HepG2 (cell line): ENCODE measurements around the gene TLE1. TPM values are rescaled to one million over a fixed set of nuclear protein-coding genes. Genes with fewer than 3 reads are reported as not detected.

Experiments
- ATAC-seq: fragments of 200-7000 bp; cut with Tn5 transposase; 3 replicates; pipeline ENCODE4 v1.9.1; 2020; ENCODE audit warnings: mild to moderate bottlenecking, moderate library complexity
- BruUV-seq: library from RNA; stranded (reverse); fragments of 400-500 nt; replicated peaks from 2 replicates; lab custom pipeline; 2021; lab: Mats Ljungman, UMichigan
- CTCF ChIA-PET: fragments of 300-600 bp; formaldehyde crosslinking; extraction: SDS; loops from one replicate; lab custom pipeline; 2021; ENCODE audit warnings: low total read pairs, inconsistent platforms, low intra/inter-chr PET ratio; lab: Yijun Ruan, JAX
- POLR2A ChIA-PET: fragments of 350-600 bp; sonication (Branson Sonifier 250); formaldehyde crosslinking; loops from one replicate; lab custom pipeline; 2020; ENCODE audit warnings: antibody characterized with exemption, inconsistent platforms; lab: Yijun Ruan, JAX
- DNase-seq: peaks from one replicate; pipeline ENCODE4 v3.0.0-alpha.2; 2015; ENCODE audit warnings: low spot score
- FAIRE-seq: peaks from 3 replicates; lab custom pipeline; 2011; peaks lifted over from hg19 to GRCh38; lab: Jason Lieb, UNC
- H2AFZ ChIP-seq: one replicate; pipeline ENCODE4 v1.6.1; 2011; ENCODE audit warnings: low read length, inconsistent platforms
- H3K27ac ChIP-seq: fragments of 300-600 bp; 3 replicates; pipeline ENCODE4 v1.8.0; 2011; ENCODE audit warnings: mixed run types, mild to moderate bottlenecking, mixed read lengths, low read length, inconsistent platforms; ENCODE audit not compliant: insufficient read depth; ENCODE audit errors: extremely low read length
- H3K27me3 ChIP-seq, 2 experiments: fragments of 200-600 bp in 1 of 2; 2 replicates in 1 of 2; 3 replicates in 1 of 2; pipeline versions ENCODE4 v1.6.0 to v1.8.0; 2011; ENCODE audit warnings: low read length in 2 of 2, mild to moderate bottlenecking in 2 of 2, moderate library complexity in 2 of 2, inconsistent platforms in 1 of 2; ENCODE audit not compliant: insufficient read depth in 2 of 2, control insufficient read depth in 1 of 2
- H3K36me3 ChIP-seq, 2 experiments: fragments of 200-600 bp in 1 of 2; replicated peaks in 1 of 2; 2 replicates in 1 of 2; 3 replicates in 1 of 2; pipeline versions ENCODE4 v1.5.1 to v1.8.0; 2011; ENCODE audit warnings: low read length in 2 of 2, inconsistent platforms in 1 of 2; ENCODE audit not compliant: insufficient read depth in 2 of 2, control insufficient read depth in 1 of 2
- H3K4me1 ChIP-seq: 2 replicates; pipeline ENCODE4 v1.5.1; 2012; ENCODE audit warnings: low read length, inconsistent platforms; ENCODE audit not compliant: insufficient read depth
- H3K4me2 ChIP-seq: 2 replicates; pipeline ENCODE4 v1.6.0; 2011; ENCODE audit warnings: low read depth, low read length, inconsistent platforms
- H3K4me3 ChIP-seq, 3 experiments: fragments of 200-600 bp in 1 of 3; sonication (generic), shearing (Covaris generic) in 1 of 3; replicated peaks in 1 of 3; 2 replicates each; pipeline ENCODE4 v1.5.1; 2011 to 2016; ENCODE audit warnings: low read length in 3 of 3, inconsistent platforms in 2 of 3, low read depth in 2 of 3, mild to moderate bottlenecking in 2 of 3, control low read depth in 1 of 3, mixed read lengths in 1 of 3; ENCODE audit not compliant: insufficient read depth in 1 of 3
- H3K79me2 ChIP-seq: one replicate; pipeline ENCODE4 v1.6.1; 2011; ENCODE audit warnings: low read length, inconsistent platforms; ENCODE audit not compliant: insufficient read depth
- H3K9ac ChIP-seq: 2 replicates; pipeline ENCODE4 v1.6.0; 2011; ENCODE audit warnings: mild to moderate bottlenecking, low read depth, low read length, inconsistent platforms; ENCODE audit not compliant: insufficient read depth
- H3K9me3 ChIP-seq: 2 replicates; pipeline ENCODE4 v1.5.1; 2012; ENCODE audit warnings: mild to moderate bottlenecking, low read length
- H4K20me1 ChIP-seq: 2 replicates; pipeline ENCODE4 v1.6.0; 2011; ENCODE audit warnings: inconsistent platforms, mild to moderate bottlenecking, low read length, moderate library complexity; ENCODE audit not compliant: insufficient read depth
- KAT2B ChIP-seq: fragments of 150-350 bp; IDR thresholded peaks from 2 replicates; pipeline ENCODE4 v1.6.1; 2014; ENCODE audit warnings: low read depth, low read length, borderline replicate concordance
- KIAA2018 ChIP-seq: sonication (generic); formaldehyde crosslinking; IDR thresholded peaks from 2 replicates; pipeline ENCODE4 v1.5.0; 2020; ENCODE audit warnings: mild to moderate bottlenecking, missing genetic modification reagents, borderline replicate concordance
- PAF1 ChIP-seq: IDR thresholded peaks from 2 replicates; pipeline ENCODE4 v1.6.1; 2016; ENCODE audit warnings: missing genetic modification reagents, missing compliant biosample characterization
- SMARCC2 ChIP-seq: fragments of 450-650 bp; IDR thresholded peaks from 2 replicates; pipeline ENCODE4 v1.6.1; 2017; ENCODE audit warnings: antibody characterized with exemption, mild to moderate bottlenecking
- TAF15 ChIP-seq: fragments of 200-400 bp; formaldehyde crosslinking; IDR thresholded peaks from one replicate; pipeline ENCODE4 v1.6.1; 2018; ENCODE audit warnings: mild to moderate bottlenecking, low read depth, low read length; ENCODE audit not compliant: poor library complexity, severe bottlenecking
- TEAD3 ChIP-seq: optimal IDR thresholded peaks from 2 replicates; pipeline ENCODE3; 2016; ENCODE audit warnings: borderline replicate concordance
- ZMAT3 ChIP-seq: sonication (generic); formaldehyde crosslinking; conservative IDR thresholded peaks from 2 replicates; pipeline ENCODE4 v1.7.0; 2021; ENCODE audit warnings: missing genetic modification reagents
- ZNF143 ChIP-seq: sonication (generic); formaldehyde crosslinking; IDR thresholded peaks from 2 replicates; pipeline ENCODE4 v1.4.0; 2020; ENCODE audit warnings: missing genetic modification reagents
- ZNF180 ChIP-seq: sonication (generic); formaldehyde crosslinking; IDR thresholded peaks from 2 replicates; pipeline ENCODE4 v1.4.0; 2020; ENCODE audit warnings: low read depth, missing genetic modification reagents, borderline replicate concordance
- ZNF263 ChIP-seq: sonication (generic); formaldehyde crosslinking; IDR thresholded peaks from 2 replicates; pipeline ENCODE4 v1.4.0; 2020; ENCODE audit warnings: missing genetic modification reagents
- ZNF547 ChIP-seq: sonication (generic); formaldehyde crosslinking; IDR thresholded peaks from 2 replicates; pipeline ENCODE4 v1.5.1; 2020; ENCODE audit warnings: mild to moderate bottlenecking, missing genetic modification reagents
- ZNF670 ChIP-seq: sonication (generic); formaldehyde crosslinking; IDR thresholded peaks from 2 replicates; pipeline ENCODE4 v1.8.0; 2022; ENCODE audit warnings: mild to moderate bottlenecking, missing genetic modification reagents, borderline replicate concordance
- ZNF737 ChIP-seq: sonication (generic); formaldehyde crosslinking; IDR thresholded peaks from 2 replicates; pipeline ENCODE4 v1.5.0; 2020; ENCODE audit warnings: missing genetic modification reagents, mild to moderate bottlenecking, borderline replicate concordance
- ZNF75D ChIP-seq: sonication (generic); formaldehyde crosslinking; IDR thresholded peaks from 2 replicates; pipeline ENCODE4 v1.8.1; 2023; ENCODE audit warnings: missing genetic modification reagents, mild to moderate bottlenecking, borderline replicate concordance
- WGBS: methylation state at CpG from one replicate; pipeline ENCODE4 v1.1.6; 2017; ENCODE audit warnings: low lambda C conversion rate; 5-methylcytosine and 5-hydroxymethylcytosine counted together
- in situ Hi-C: cut with HindIII; loops from 2 replicates; pipeline ENCODE4 v1.10.0; 2017; ENCODE audit warnings: low pct_unique_long_range_greater_than_20kb; ENCODE audit not compliant: extremely low pct_ligation_motif_present
- intact Hi-C: fragments of 100-400 bp; cut with micrococcal nuclease; formaldehyde crosslinking; loops from one replicate; pipeline ENCODE4 v1.10.0; 2022; ENCODE audit not compliant: unreplicated experiment
- polyA plus RNA-seq, 8 experiments: library from polyadenylated mRNA; depleted of rRNA in 3 of 8; stranded (reverse) in 7 of 8; unstranded in 1 of 8; fragments of >200 nt; fragmentation: Illumina TruSeq in 4 of 8; extraction: Trizol in 4 of 8; gene quantifications; 2 replicates each; pipeline versions ENCODE4 v1.2.1 to v1.2.3, GENCODE V29; 2011 to 2016; ENCODE audit warnings: low read depth in 4 of 8, missing spikeins in 1 of 8, mixed read lengths in 1 of 8; ENCODE audit not compliant: insufficient read depth in 1 of 8
- total RNA-seq, 5 experiments: library from RNA; depleted of rRNA; stranded (reverse); fragments of >200 nt; fragmentation: Illumina TruSeq; extraction: Trizol; gene quantifications; 2 replicates each; pipeline ENCODE4 v1.2.3, GENCODE V29; 2016; ENCODE audit warnings: low read depth in 1 of 5
- TF ChIP-seq, protein P1 (sequence below): sonication (generic); formaldehyde crosslinking; IDR thresholded peaks from 2 replicates; pipeline ENCODE4 v1.8.0; 2022; ENCODE audit warnings: missing genetic modification reagents, mild to moderate bottlenecking, moderate library complexity, borderline replicate concordance

The TLE1 gene
- total and polyA plus RNA-seq, 2 of the 13 experiments (the other 11 are each of a cell fraction or from before 2014, with no cell fraction given) = 35.9 to 109 TPM

GRCh38 chr9:81546489-81546888 is 142.9 kb downstream of the TLE1 start:
- Histone ChIP-seq H3K79me2 (no peaks in the 10 kb centered on the region), H3K4me1 (peaks cover 55% of the 10 kb centered on the region), H2AFZ (no peak overlapping the region), H3K27ac (no peak overlapping the region), H3K9ac (no peak overlapping the region), H3K4me3 (no peak overlapping the region), H3K36me3 (no peaks in the 10 kb centered on the region), H3K9me3 (no peaks in the 10 kb centered on the region), H3K4me2 (no peak overlapping the region), H4K20me1 (no peaks in the 10 kb centered on the region), H3K27me3 (no peaks in the 10 kb centered on the region)
- ATAC-seq (no peak), DNase-seq (peak; percentile 24), FAIRE-seq (no peak)
- intact Hi-C loops = no loop called here
- in situ Hi-C loops = no loop called here
- ChIA-PET CTCF (no interaction called here), POLR2A (no interaction called here)
- BruUV-seq = no TSS peak
- WGBS = 22% methylated on average over 4 of the region's 4 CpGs
- TF ChIP-seq TEAD3 (CRISPR knock-in tag) (peak; percentile 12), ZNF670 (CRISPR knock-in tag) (no peak), TAF15 (no peak), KIAA2018 (CRISPR knock-in tag) (no peak), ZMAT3 (no peak), ZNF737 (CRISPR knock-in tag) (no peak), KAT2B (no peak), ZNF143 (CRISPR knock-in tag) (no peak), ZNF180 (CRISPR knock-in tag) (no peak), ZNF547 (CRISPR knock-in tag) (no peak), SMARCC2 (no peak), ZNF75D (CRISPR knock-in tag) (no peak), ZNF263 (CRISPR knock-in tag) (no peak), PAF1 (CRISPR knock-in tag) (no peak)
- TF ChIP-seq, protein P1, sequence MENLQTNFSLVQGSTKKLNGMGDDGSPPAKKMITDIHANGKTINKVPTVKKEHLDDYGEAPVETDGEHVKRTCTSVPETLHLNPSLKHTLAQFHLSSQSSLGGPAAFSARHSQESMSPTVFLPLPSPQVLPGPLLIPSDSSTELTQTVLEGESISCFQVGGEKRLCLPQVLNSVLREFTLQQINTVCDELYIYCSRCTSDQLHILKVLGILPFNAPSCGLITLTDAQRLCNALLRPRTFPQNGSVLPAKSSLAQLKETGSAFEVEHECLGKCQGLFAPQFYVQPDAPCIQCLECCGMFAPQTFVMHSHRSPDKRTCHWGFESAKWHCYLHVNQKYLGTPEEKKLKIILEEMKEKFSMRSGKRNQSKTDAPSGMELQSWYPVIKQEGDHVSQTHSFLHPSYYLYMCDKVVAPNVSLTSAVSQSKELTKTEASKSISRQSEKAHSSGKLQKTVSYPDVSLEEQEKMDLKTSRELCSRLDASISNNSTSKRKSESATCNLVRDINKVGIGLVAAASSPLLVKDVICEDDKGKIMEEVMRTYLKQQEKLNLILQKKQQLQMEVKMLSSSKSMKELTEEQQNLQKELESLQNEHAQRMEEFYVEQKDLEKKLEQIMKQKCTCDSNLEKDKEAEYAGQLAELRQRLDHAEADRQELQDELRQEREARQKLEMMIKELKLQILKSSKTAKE = no peak
